GM20000 (cell line): ENCODE data around the gene CRY2.

Experiments used
- DNase-seq: peaks from one replicate; pipeline ENCODE4 v3.0.0; 2012; ENCODE audit warnings: low spot score
- TF ChIP-seq, protein P1 (sequence below): IDR thresholded peaks from 2 replicates; pipeline ENCODE4 v1.5.1; 2012; ENCODE audit warnings: mild to moderate bottlenecking, control low read depth; ENCODE audit errors: extremely low read depth, missing control alignments

The CRY2 gene

DNA sequence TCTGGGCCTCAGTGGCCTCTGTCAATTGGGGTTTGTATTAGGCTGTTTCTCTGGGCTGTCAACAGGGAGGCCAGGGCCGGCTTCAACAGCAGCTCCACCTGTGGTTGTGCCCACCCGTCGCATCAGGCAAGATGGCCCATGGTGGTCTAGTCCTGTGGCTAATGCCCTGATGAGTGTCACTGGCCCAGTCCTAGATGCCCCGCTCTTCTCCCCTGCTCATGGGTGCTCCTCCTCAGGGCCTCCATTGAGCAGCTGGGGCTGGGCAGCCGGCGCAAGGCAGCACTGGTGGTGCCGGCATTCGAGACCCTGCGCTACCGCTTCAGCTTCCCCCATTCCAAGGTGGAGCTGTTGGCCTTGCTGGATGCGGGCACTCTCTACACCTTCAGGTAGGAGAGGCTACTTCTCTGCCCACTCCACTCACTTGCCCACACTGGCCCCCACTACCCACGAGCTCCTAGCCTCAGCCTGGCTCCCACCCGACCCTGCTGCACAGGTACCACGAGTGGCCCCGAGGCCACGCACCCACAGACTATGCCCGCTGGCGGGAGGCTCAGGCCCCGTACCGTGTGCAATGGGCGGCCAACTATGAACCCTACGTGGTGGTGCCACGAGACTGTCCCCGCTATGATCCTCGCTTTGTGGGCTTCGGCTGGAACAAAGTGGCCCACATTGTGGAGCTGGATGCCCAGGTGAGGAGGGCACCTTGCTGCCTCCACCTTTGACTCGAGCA, 80.6 kb downstream of the CRY2 start:
- peak; percentile 13 for DNase-seq
- TF ChIP-seq, protein P1, sequence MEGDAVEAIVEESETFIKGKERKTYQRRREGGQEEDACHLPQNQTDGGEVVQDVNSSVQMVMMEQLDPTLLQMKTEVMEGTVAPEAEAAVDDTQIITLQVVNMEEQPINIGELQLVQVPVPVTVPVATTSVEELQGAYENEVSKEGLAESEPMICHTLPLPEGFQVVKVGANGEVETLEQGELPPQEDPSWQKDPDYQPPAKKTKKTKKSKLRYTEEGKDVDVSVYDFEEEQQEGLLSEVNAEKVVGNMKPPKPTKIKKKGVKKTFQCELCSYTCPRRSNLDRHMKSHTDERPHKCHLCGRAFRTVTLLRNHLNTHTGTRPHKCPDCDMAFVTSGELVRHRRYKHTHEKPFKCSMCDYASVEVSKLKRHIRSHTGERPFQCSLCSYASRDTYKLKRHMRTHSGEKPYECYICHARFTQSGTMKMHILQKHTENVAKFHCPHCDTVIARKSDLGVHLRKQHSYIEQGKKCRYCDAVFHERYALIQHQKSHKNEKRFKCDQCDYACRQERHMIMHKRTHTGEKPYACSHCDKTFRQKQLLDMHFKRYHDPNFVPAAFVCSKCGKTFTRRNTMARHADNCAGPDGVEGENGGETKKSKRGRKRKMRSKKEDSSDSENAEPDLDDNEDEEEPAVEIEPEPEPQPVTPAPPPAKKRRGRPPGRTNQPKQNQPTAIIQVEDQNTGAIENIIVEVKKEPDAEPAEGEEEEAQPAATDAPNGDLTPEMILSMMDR = no peak

DNA sequence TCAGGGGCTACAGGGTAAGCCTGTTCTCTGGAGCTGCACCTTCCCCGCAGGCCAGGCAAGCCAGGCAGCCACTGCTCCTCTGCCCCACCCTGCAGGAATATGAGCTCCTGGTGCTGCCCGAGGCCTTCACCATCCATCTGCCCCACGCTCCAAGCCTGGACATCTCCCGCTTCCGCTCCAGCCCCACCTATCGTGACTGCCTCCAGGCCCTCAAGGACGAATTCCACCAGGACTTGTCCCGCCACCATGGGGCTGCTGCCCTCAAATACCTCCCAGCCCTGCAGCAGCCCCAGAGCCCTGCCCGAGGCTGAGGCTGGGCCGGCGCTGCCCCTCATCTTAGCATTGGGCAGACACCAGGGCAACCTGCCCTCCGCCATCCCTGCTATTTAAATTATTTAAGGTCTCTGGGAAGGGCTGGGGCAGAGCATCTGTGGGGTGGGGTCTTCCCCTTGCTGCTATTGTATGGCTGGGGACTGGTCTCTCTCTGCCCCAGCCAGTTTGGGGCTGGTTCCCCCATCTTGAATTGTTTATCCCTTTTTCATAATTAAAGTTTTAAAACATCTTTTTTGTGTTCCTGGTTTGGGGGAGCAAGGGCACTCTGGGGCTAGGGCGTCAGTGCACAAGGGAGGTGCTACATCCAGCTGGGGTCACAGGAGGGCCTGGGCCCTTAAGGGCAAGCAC, 81.4 kb downstream of the CRY2 start:
- DNase-seq = peak; percentile 4
- TF ChIP-seq, protein P1 = no peak

DNA sequence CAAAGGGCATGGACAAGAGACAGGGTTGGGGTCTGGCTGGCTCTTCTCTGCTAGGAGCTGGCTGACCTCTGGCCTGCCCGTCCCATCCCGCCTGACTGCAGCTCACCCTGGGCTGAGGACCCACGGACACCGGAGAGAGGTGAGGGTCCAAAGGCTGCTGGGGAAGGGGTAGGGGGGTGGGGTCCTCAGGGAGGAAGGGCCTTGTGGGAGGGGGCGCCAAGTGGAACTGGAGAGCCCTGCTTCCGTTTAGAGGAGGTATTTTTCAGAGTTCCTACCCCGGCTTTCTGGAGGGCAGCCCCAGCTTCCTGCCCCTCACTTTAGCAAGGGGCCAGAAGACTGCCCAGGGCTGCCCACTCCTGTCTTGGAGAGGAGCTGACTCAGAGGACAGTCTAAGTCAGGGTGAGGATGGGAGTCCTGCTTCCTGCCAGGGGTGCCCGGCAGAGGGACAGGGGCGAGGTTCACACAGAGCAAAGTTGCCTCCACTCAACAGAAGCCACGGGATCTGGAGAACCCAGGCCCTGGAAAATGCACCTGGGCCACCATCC, 82.3 kb downstream of the CRY2 start:
- no peak for DNase-seq

DNA sequence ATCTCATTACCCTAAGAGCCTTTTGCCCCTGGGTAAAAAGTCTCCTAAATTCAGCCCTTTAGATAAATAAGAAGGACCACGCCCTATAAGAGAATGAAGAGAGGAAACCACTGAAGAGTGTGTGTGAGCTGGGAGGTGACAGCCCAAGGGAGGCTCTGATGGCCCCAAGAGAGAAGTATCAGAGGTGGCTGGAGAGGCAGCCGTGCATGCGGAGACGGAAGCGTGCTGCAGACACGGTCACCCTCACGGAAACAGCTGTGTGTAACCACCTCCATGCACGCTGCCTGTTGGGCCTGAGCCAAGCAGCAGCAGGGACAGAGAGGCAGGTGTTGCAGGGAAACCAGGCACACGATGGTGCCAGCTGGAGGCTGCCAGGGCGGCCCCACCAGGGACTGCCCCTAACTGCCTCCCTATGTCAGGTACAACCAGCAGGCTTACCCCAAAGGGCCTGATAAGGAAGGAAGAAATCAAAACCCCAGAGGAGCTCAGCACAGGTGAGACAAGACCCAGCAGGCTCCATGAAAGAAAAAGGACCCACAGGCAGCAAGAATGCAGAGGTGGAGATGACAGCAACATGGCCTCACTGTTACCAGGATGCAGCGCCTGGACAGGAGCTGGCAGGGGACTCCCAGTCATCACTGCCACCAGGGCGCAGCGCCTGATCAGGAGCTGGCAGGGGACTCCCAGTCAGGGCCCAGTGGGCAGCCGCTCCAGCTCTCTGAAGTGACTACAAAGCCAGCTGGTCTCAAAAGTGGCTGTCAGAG, 82.9 kb downstream of the CRY2 start:
- peak; percentile 90 for DNase-seq
- TF ChIP-seq, protein P1 = no peak

More for the DNA sequence above, 82.3 kb downstream of the CRY2 start:
- TF ChIP-seq, protein P1 = no peak

DNA sequence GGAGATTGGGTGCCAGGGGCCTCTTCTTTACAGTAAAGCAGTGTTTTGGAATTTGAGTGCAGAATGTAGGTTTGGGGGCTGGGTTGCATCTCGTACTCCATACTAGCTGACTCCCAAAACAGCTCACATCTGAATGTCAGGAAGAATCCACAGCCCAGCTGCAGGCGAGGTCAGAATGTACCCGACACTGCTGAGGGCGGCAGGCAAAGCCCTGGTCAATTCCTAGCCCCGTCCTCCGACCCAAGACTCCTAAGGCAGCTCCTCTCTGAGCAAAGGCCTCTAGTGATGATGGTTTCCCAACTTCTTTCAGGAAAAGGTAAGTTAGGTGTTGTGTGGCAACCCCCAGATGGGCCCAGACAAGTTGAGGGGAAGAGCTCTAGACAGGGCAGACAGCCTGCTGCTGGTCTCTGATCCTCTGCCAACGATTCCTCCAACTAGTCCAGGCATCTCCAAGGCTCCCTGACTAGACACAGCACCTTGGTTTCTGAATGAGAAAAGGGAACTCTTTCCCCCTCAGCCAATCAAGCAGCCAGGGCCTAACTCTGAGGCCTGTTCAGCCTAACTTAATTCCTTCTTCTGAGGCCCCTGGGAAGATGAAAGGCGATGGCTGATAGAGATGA, 83.8 kb downstream of the CRY2 start:
- TF ChIP-seq, protein P1 = no peak
- DNase-seq = peak; percentile 13

DNA sequence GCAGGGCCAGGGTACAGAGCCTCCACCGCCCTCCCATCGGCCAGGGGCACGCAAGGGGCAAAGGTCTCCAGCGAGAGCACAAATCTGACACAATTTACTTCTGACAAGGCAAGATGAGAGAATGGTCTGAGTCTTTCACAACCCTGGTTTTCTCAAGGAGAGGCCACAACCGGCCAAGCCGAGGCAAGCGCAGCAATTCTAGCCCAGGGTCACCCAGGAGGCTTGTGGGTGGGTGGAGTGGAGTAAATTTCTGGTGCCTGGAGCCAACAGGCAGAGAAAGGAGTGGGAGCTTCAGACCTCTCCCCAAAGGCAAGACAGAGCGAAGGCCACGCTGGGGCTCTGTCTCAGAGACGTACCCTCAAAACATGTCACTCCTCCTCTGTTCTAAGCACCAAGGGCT, 84.5 kb downstream of the CRY2 start:
- TF ChIP-seq, protein P1 = no peak
- DNase-seq = no peak
